ENCODE data around the gene ILKAP.

ILKAP gene

DNA sequence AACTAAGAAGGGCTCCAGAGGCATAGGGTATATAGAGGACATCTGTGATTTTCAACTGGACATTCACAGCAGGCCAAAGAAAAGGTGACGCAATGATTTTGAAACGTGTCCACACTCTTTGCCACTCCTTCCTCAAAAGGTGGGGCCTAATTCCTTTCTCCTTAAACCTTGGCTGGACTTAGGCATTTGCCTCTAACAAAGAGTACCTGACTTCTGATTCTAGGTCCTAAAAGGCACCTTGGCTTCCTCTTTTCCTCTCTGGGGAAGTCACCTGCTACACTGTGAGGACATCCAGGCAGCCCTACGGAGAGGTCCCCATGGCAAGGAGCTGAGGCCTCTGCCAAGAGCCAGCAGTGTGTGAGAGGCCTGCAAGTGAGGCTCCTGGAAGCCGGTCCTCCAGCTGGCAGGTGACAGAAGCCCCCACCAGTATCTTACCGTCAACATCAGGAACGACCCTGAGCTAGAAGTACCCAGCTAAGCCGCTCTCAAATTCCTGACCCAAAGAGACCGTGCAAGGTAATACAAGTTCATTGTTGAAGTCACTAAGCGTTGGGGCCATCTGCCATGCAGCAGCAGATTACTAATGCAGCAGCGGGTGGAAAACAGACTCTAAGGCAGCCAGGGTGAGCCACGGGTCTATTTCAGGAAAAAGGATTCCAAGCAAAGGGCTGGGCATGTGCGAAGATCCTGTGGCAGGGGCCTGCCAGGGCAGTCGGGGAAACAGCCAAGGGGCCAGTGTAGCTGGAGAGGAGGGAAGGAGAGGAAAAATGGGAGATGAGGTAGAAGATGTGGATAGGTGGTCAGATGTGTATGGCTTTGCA, 43.7 kb upstream of the ILKAP start:
- no peak overlapping the region for H3K4me3 ChIP-seq (ENCODE audit: low read depth in 1 of 2, low read length in 2 of 2)
- no peak overlapping the region for H3K4me2 ChIP-seq (ENCODE audit: insufficient read depth, low read length)
- TF ChIP-seq, protein P1, sequence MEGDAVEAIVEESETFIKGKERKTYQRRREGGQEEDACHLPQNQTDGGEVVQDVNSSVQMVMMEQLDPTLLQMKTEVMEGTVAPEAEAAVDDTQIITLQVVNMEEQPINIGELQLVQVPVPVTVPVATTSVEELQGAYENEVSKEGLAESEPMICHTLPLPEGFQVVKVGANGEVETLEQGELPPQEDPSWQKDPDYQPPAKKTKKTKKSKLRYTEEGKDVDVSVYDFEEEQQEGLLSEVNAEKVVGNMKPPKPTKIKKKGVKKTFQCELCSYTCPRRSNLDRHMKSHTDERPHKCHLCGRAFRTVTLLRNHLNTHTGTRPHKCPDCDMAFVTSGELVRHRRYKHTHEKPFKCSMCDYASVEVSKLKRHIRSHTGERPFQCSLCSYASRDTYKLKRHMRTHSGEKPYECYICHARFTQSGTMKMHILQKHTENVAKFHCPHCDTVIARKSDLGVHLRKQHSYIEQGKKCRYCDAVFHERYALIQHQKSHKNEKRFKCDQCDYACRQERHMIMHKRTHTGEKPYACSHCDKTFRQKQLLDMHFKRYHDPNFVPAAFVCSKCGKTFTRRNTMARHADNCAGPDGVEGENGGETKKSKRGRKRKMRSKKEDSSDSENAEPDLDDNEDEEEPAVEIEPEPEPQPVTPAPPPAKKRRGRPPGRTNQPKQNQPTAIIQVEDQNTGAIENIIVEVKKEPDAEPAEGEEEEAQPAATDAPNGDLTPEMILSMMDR (IDR thresholded peaks at IDR 0.05; ENCODE audit: borderline replicate concordance, extremely low read depth, low read length, poor library complexity, severe bottlenecking) = no peak
- no peak for TF ChIP-seq EZH2 (IDR thresholded peaks at IDR 0.05; ENCODE audit: borderline replicate concordance, low read depth, low read length, severe bottlenecking)
- H4K20me1 ChIP-seq (ENCODE audit: insufficient read depth, low read length) = no peaks in the 10 kb centered on the region
- DNase-seq (no peak), ATAC-seq (ENCODE audit: insufficient read depth, low read depth) (no peak)
- H2AFZ ChIP-seq (ENCODE audit: low read depth, low read length) = no peak overlapping the region
- H3K27ac ChIP-seq (ENCODE audit: low read length) = no peak overlapping the region
- H3K9ac ChIP-seq (ENCODE audit: low read depth, low read length) = no peak overlapping the region
- no peaks in the 10 kb centered on the region for H3K9me3 ChIP-seq (ENCODE audit: insufficient read depth, low read length, severe bottlenecking)
- peaks cover 39% of the 10 kb centered on the region for H3K36me3 ChIP-seq (ENCODE audit: insufficient read depth, low read length)
- H3K79me2 ChIP-seq (ENCODE audit: insufficient read depth, low read length) = no peaks in the 10 kb centered on the region
- H3K4me1 ChIP-seq (ENCODE audit: insufficient read depth, low read length) = no peaks in the 10 kb centered on the region
- no peaks in the 10 kb centered on the region for H3K27me3 ChIP-seq (ENCODE audit: insufficient read depth, low read length, poor library complexity)

GRCh38 chr2:238244151-238244550, 40.7 kb upstream of the ILKAP start:
- no peak overlapping the region for H3K4me2 ChIP-seq (ENCODE audit: insufficient read depth, low read length)
- H3K9me3 ChIP-seq (ENCODE audit: insufficient read depth, low read length, severe bottlenecking) = no peaks in the 10 kb centered on the region
- no peak for ATAC-seq (ENCODE audit: insufficient read depth, low read depth)
- no peak overlapping the region for H3K27ac ChIP-seq (ENCODE audit: low read length)
- H3K79me2 ChIP-seq (ENCODE audit: insufficient read depth, low read length) = no peaks in the 10 kb centered on the region
- TF ChIP-seq, protein P1 (IDR thresholded peaks at IDR 0.05; ENCODE audit: borderline replicate concordance, extremely low read depth, low read length, poor library complexity, severe bottlenecking) = no peak
- no peak for TF ChIP-seq EZH2 (IDR thresholded peaks at IDR 0.05; ENCODE audit: borderline replicate concordance, low read depth, low read length, severe bottlenecking)
- DNase-seq = no peak
- H3K9ac ChIP-seq (ENCODE audit: low read depth, low read length) = no peak overlapping the region
- no peak overlapping the region for H3K4me3 ChIP-seq (ENCODE audit: low read depth in 1 of 2, low read length in 2 of 2)
- no peak overlapping the region for H2AFZ ChIP-seq (ENCODE audit: low read depth, low read length)
- no peaks in the 10 kb centered on the region for H4K20me1 ChIP-seq (ENCODE audit: insufficient read depth, low read length)
- peaks cover 4% of the 10 kb centered on the region for H3K4me1 ChIP-seq (ENCODE audit: insufficient read depth, low read length)
- peaks cover 12% of the 10 kb centered on the region for H3K36me3 ChIP-seq (ENCODE audit: insufficient read depth, low read length)
- no peaks in the 10 kb centered on the region for H3K27me3 ChIP-seq (ENCODE audit: insufficient read depth, low read length, poor library complexity)

- H3K4me3 ChIP-seq (ENCODE audit: low read depth in 1 of 2, low read length in 2 of 2) = no peak overlapping the region
- H3K4me2 ChIP-seq (ENCODE audit: insufficient read depth, low read length) = no peak overlapping the region
- no peak for TF ChIP-seq EZH2 (IDR thresholded peaks at IDR 0.05; ENCODE audit: borderline replicate concordance, low read depth, low read length, severe bottlenecking)
- TF ChIP-seq, protein P1 (IDR thresholded peaks at IDR 0.05; ENCODE audit: borderline replicate concordance, extremely low read depth, low read length, poor library complexity, severe bottlenecking) = no peak
- no peak overlapping the region for H2AFZ ChIP-seq (ENCODE audit: low read depth, low read length)
- H3K9ac ChIP-seq (ENCODE audit: low read depth, low read length) = no peak overlapping the region
- peaks cover 4% of the 10 kb centered on the region for H3K4me1 ChIP-seq (ENCODE audit: insufficient read depth, low read length)
- H3K36me3 ChIP-seq (ENCODE audit: insufficient read depth, low read length) = peaks cover 12% of the 10 kb centered on the region
- no peak for ATAC-seq (ENCODE audit: insufficient read depth, low read depth)
- no peaks in the 10 kb centered on the region for H3K27me3 ChIP-seq (ENCODE audit: insufficient read depth, low read length, poor library complexity)
- H3K9me3 ChIP-seq (ENCODE audit: insufficient read depth, low read length, severe bottlenecking) = no peaks in the 10 kb centered on the region
- H3K27ac ChIP-seq (ENCODE audit: low read length) = no peak overlapping the region
- no peaks in the 10 kb centered on the region for H4K20me1 ChIP-seq (ENCODE audit: insufficient read depth, low read length)
- no peaks in the 10 kb centered on the region for H3K79me2 ChIP-seq (ENCODE audit: insufficient read depth, low read length)
- DNase-seq = no peak
Measured at GRCh38 chr2:238243496-238244076, 40.1 kb upstream of the ILKAP start.

All from DND-41 (cell line).